K562 (cell line): ENCODE data around the gene FCSK. TPM values are rescaled to one million over a fixed set of nuclear protein-coding genes. Genes with fewer than 3 reads are reported as not detected.

Source experiments
- ATAC-seq: fragments of 200-7000 bp; cut with Tn5 transposase; 3 replicates; pipeline ENCODE4 v1.9.1; 2020; ENCODE audit warnings: moderate library complexity
- BruUV-seq: library from RNA; stranded (reverse); fragments of 400-500 nt; replicated peaks from 2 replicates; lab custom pipeline; 2021; lab: Mats Ljungman, UMichigan
- CTCF ChIA-PET: fragments of 300-600 bp; formaldehyde crosslinking; extraction: SDS; loops from one replicate; lab custom pipeline; 2021; ENCODE audit warnings: low intra/inter-chr PET ratio; lab: Yijun Ruan, JAX
- POLR2A ChIA-PET: fragments of 300-600, 350-650 bp; sonication (Branson Sonifier 250); formaldehyde crosslinking; extraction: SDS; loops from one replicate; lab custom pipeline; 2021; ENCODE audit warnings: antibody characterized with exemption, inconsistent platforms; lab: Yijun Ruan, JAX
- DNase-seq, 4 experiments: peaks; one replicate each; pipeline versions ENCODE4 v3.0.0 to v3.0.0-alpha.2; 2011 to 2018; ENCODE audit warnings: low spot score in 3 of 4, mixed read lengths in 3 of 4; ENCODE audit errors: extremely low read depth in 1 of 4
- FAIRE-seq: peaks from 2 replicates; lab custom pipeline; 2011; peaks lifted over from hg19 to GRCh38; lab: Jason Lieb, UNC
- H2AFZ ChIP-seq: 2 replicates; pipeline ENCODE4 v1.6.0; 2011; ENCODE audit warnings: low read depth, low read length, control low read depth, inconsistent platforms
- H3K27ac ChIP-seq: fragments of 200-600 bp; 3 replicates; pipeline ENCODE4 v1.8.0; 2011; ENCODE audit warnings: low read depth, mild to moderate bottlenecking, control low read depth, inconsistent platforms, low read length, moderate library complexity, mixed read lengths; ENCODE audit errors: extremely low read depth
- H3K27me3 ChIP-seq, 2 experiments: fragments of 300-600 bp in 1 of 2; 2 replicates in 1 of 2; 3 replicates in 1 of 2; pipeline versions ENCODE4 v1.6.0 to v1.8.0; 2011; ENCODE audit warnings: inconsistent platforms in 2 of 2, low read length in 2 of 2, mild to moderate bottlenecking in 1 of 2, mixed read lengths in 1 of 2, moderate library complexity in 1 of 2; ENCODE audit not compliant: control insufficient read depth in 2 of 2, insufficient read depth in 2 of 2
- H3K36me3 ChIP-seq: fragments of 300-600 bp; 3 replicates; pipeline ENCODE4 v1.8.0; 2011; ENCODE audit warnings: mild to moderate bottlenecking, low read length, inconsistent platforms; ENCODE audit not compliant: control insufficient read depth, insufficient read depth
- H3K4me1 ChIP-seq, 2 experiments: fragments of 200-600 bp in 1 of 2; replicated peaks in 1 of 2; 2 replicates in 1 of 2; 3 replicates in 1 of 2; pipeline versions ENCODE4 v1.5.1 to v1.8.0; 2011; ENCODE audit warnings: inconsistent platforms in 2 of 2, low read length in 2 of 2, mild to moderate bottlenecking in 1 of 2, mixed read lengths in 1 of 2, moderate library complexity in 1 of 2; ENCODE audit not compliant: control insufficient read depth in 2 of 2, insufficient read depth in 2 of 2
- H3K4me2 ChIP-seq: 2 replicates; pipeline ENCODE4 v1.6.1; 2011; ENCODE audit warnings: low read length, control low read depth, inconsistent platforms, mixed read lengths; ENCODE audit not compliant: insufficient read depth
- H3K4me3 ChIP-seq: fragments of 200-600 bp; sonication (generic), shearing (Covaris generic); 2 replicates; pipeline ENCODE4 v1.5.1; 2016; ENCODE audit warnings: control low read depth, inconsistent platforms
- H3K79me2 ChIP-seq: fragments of 200-600 bp; 3 replicates; pipeline ENCODE4 v1.8.0; 2011; ENCODE audit warnings: low read length, inconsistent platforms; ENCODE audit not compliant: control insufficient read depth, insufficient read depth
- H3K9ac ChIP-seq, 2 experiments: 2 replicates each; pipeline versions ENCODE4 v1.6.0 to v1.6.1; 2011; ENCODE audit warnings: low read depth in 2 of 2, low read length in 2 of 2, control low read depth in 1 of 2, inconsistent platforms in 1 of 2, mild to moderate bottlenecking in 1 of 2, mixed read lengths in 1 of 2; ENCODE audit not compliant: insufficient read depth in 1 of 2
- H3K9me1 ChIP-seq: one replicate; pipeline ENCODE4 v1.6.0; 2011; ENCODE audit warnings: inconsistent platforms, mild to moderate bottlenecking, low read length, moderate library complexity; ENCODE audit not compliant: control insufficient read depth, insufficient read depth
- H3K9me3 ChIP-seq: replicated peaks from 2 replicates; pipeline ENCODE4 v1.5.1; 2011; ENCODE audit warnings: low read depth, low read length, inconsistent platforms; ENCODE audit not compliant: control insufficient read depth, insufficient read depth
- H4K20me1 ChIP-seq: replicated peaks from 2 replicates; pipeline ENCODE4 v1.6.1; 2011; ENCODE audit warnings: low read length, inconsistent platforms, mixed read lengths; ENCODE audit not compliant: control insufficient read depth, insufficient read depth
- CHD2 ChIP-seq: IDR thresholded peaks from 2 replicates; pipeline ENCODE4 v1.6.1; 2011; ENCODE audit warnings: low read depth, low read length
- ILF3 ChIP-seq: fragments of 450-650 bp; IDR thresholded peaks from 2 replicates; pipeline ENCODE4 v1.6.1; 2018; ENCODE audit warnings: antibody characterized with exemption, mild to moderate bottlenecking, moderate library complexity, borderline replicate concordance
- MAFK ChIP-seq: IDR thresholded peaks from 2 replicates; pipeline ENCODE4 v1.6.1; 2011; ENCODE audit warnings: low read length, improper control_type of control experiment
- POLR2G ChIP-seq: fragments of 200-400 bp; formaldehyde crosslinking; IDR thresholded peaks from 2 replicates; pipeline ENCODE4 v1.6.1; 2017; ENCODE audit warnings: low read depth, mild to moderate bottlenecking, antibody characterized with exemption, low read length, moderate library complexity
- RNF219 ChIP-seq: fragments of 250-450 bp; sonication (Bioruptor Pico); IDR thresholded peaks from 2 replicates; pipeline ENCODE4 v1.5.0; 2022; ENCODE audit warnings: mild to moderate bottlenecking
- ZC3H8 ChIP-seq: fragments of 450-650 bp; IDR thresholded peaks from 2 replicates; pipeline ENCODE4 v1.6.1; 2017
- ZFX ChIP-seq: sonication (generic); formaldehyde crosslinking; IDR thresholded peaks from 2 replicates; pipeline ENCODE4 v1.8.0; 2022; ENCODE audit warnings: mild to moderate bottlenecking, missing genetic modification reagents, moderate library complexity
- ZNF778 ChIP-seq: fragments of 450-650 bp; formaldehyde crosslinking; IDR thresholded peaks from 2 replicates; pipeline ENCODE4 v1.4.0; 2020; ENCODE audit warnings: mild to moderate bottlenecking, moderate library complexity
- WGBS: fragments of 100-300 bp; shearing (Covaris generic); methylation state at CpG from one replicate; pipeline ENCODE4 v1.1.6; 2016; ENCODE audit warnings: low coverage, mixed read lengths; ENCODE audit not compliant: insufficient coverage; ENCODE audit errors: missing lambda C conversion rate; 5-methylcytosine and 5-hydroxymethylcytosine counted together
- in situ Hi-C: fragments of 300-500 bp; cut with MboI; formaldehyde crosslinking; loops from 4 replicates; pipeline ENCODE4 v1.15.0; 2018; ENCODE audit warnings: inconsistent platforms, mixed read lengths
- intact Hi-C: fragments of 100-400 bp; cut with micrococcal nuclease; formaldehyde crosslinking; loops from 2 replicates; pipeline ENCODE4 v1.14.2; 2022
- polyA plus RNA-seq, 8 experiments: library from polyadenylated mRNA; depleted of rRNA in 4 of 8; stranded (reverse) in 5 of 8; unstranded in 3 of 8; fragments of >200 nt; fragmentation: Nextera tagmentation in 2 of 8; fragmentation: Illumina TruSeq in 1 of 8; extraction: Ambion mirVana in 2 of 8; extraction: Trizol in 1 of 8; gene quantifications; 2 replicates each; pipeline versions ENCODE4 v1.2.1 to v1.2.3, GENCODE V29; 2011 to 2014; ENCODE audit warnings: inconsistent platforms in 1 of 8, missing spikeins in 1 of 8
- total RNA-seq, 7 experiments: library from RNA; depleted of rRNA in 6 of 7; stranded (reverse); fragments of >200 nt in 6 of 7; fragmentation: Illumina TruSeq in 2 of 7; extraction: Trizol in 2 of 7; gene quantifications; 2 replicates each; pipeline versions ENCODE4 v1.2.1 to v1.2.3, GENCODE V29; 2011 to 2021; ENCODE audit warnings: low replicate concordance in 1 of 7
- TF ChIP-seq, protein P1 (sequence below): sonication (generic); formaldehyde crosslinking; IDR thresholded peaks from 2 replicates; pipeline ENCODE4 v1.8.0; 2023; ENCODE audit warnings: missing genetic modification reagents, mild to moderate bottlenecking, borderline replicate concordance

FCSK gene
- total and polyA plus RNA-seq, 9 of the 15 experiments (the other 6 are each of a cell fraction or from before 2014, with no cell fraction given): 0.92 to 18.6 (median 8.3) TPM

- TF ChIP-seq ZNF778 (CRISPR knock-in tag) (no peak), POLR2G (peak; percentile 92), CHD2 (no peak), ZC3H8 (no peak)
- TF ChIP-seq, all 486 proteins: peak for 73
These were observed 68.8 kb downstream of the FCSK start, which contains the start of gene COG4 (continued) for GRCh38 chr16:70523076-70523742.

DNA sequence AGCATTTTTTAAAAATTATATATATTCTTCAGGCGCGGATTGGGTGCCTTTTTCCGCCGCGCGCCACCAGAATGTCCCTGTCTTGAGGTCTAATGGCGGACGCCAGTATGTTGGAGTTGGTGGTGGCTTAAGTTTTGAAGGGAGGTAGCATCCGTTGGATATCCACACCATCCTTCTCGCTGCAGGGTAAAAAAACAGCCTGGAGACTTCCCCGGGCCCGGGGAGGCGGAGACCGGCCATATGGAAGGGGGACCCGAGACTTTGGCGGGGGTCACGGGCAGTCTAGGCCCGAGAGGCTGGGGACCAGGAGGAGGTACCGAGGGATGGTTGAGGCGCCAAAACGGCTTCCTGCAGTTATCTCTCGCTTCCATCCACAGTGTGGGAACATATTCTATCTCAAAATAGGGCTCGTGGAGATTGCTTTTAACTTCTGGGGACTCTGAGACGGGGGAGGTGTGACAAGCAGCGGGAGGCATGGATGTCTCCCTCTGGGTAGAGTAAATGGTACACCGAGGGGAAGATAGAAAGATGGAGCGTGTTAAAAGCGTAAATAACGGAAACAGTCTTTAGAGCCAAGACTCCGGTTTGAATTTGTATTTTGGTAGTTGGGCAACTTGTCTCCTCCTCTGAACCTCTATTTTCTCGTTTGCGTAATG lies 69.5 kb downstream of the FCSK start, which contains the start of gene SF3B3:
SF3B3 (plus strand) TSS at position 74 of the 656 bp plus-strand sequence. CDS start 2,841 bp downstream, outside the sequence.
- Histone ChIP-seq H4K20me1 (peaks cover 29% of the 10 kb centered on the region), H3K4me1 (peaks cover 2 to 18% of the 10 kb centered on the region in 2 experiments; a peak in 4 of 5 replicates), H3K36me3 (peaks cover 41% of the 10 kb centered on the region), H3K4me3 (peak within 1 kb of the TSS; percentile 75), H3K79me2 (peaks cover 75% of the 10 kb centered on the region), H3K27me3 (no peaks in the 10 kb centered on the region), H3K9me3 (no peaks in the 10 kb centered on the region), H2AFZ (peak within 1 kb of the TSS; percentile 57), H3K4me2 (peak within 1 kb of the TSS; percentile 89), H3K9ac (peak within 1 kb of the TSS; percentile 90 to 95), H3K9me1 (no peaks in the 10 kb centered on the region), H3K27ac (peak within 1 kb of the TSS; percentile 89)
- BruUV-seq: no TSS peak
- 1% methylated on average over 32 of the region's 32 CpGs for WGBS
- ChIA-PET POLR2A (interaction anchor here (0.8 to 3.1 kb wide), 15 partner anchors 10 to 177 kb away, joined by 3 to 14 read pairs (median 4); partner anchors contain the start of genes DDX19A and FCSK), CTCF (no interaction called here)
- DNase-seq (peak; percentile 78 to 84 (median 80)), FAIRE-seq (peak; percentile 35), ATAC-seq (peak; percentile 75)
- intact Hi-C loops: loop anchor here (2.0 to 10.0 kb wide), 4 partner anchors 95 to 239 kb away; partner anchors contain the start of gene AARS1
- in situ Hi-C loops: no loop called here
- TF ChIP-seq RNF219 (CRISPR knock-in tag) (no peak), ZFX (CRISPR knock-in tag) (peak; percentile 99), ILF3 (0 out of 2 replicates have a peak, but pooled peaks have one; percentile 13), MAFK (no peak)
- TF ChIP-seq, protein P1, sequence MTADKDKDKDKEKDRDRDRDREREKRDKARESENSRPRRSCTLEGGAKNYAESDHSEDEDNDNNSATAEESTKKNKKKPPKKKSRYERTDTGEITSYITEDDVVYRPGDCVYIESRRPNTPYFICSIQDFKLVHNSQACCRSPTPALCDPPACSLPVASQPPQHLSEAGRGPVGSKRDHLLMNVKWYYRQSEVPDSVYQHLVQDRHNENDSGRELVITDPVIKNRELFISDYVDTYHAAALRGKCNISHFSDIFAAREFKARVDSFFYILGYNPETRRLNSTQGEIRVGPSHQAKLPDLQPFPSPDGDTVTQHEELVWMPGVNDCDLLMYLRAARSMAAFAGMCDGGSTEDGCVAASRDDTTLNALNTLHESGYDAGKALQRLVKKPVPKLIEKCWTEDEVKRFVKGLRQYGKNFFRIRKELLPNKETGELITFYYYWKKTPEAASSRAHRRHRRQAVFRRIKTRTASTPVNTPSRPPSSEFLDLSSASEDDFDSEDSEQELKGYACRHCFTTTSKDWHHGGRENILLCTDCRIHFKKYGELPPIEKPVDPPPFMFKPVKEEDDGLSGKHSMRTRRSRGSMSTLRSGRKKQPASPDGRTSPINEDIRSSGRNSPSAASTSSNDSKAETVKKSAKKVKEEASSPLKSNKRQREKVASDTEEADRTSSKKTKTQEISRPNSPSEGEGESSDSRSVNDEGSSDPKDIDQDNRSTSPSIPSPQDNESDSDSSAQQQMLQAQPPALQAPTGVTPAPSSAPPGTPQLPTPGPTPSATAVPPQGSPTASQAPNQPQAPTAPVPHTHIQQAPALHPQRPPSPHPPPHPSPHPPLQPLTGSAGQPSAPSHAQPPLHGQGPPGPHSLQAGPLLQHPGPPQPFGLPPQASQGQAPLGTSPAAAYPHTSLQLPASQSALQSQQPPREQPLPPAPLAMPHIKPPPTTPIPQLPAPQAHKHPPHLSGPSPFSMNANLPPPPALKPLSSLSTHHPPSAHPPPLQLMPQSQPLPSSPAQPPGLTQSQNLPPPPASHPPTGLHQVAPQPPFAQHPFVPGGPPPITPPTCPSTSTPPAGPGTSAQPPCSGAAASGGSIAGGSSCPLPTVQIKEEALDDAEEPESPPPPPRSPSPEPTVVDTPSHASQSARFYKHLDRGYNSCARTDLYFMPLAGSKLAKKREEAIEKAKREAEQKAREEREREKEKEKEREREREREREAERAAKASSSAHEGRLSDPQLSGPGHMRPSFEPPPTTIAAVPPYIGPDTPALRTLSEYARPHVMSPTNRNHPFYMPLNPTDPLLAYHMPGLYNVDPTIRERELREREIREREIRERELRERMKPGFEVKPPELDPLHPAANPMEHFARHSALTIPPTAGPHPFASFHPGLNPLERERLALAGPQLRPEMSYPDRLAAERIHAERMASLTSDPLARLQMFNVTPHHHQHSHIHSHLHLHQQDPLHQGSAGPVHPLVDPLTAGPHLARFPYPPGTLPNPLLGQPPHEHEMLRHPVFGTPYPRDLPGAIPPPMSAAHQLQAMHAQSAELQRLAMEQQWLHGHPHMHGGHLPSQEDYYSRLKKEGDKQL (CRISPR knock-in tag): no peak
